Caco-2 (cell line): ENCODE results near the gene GFAP. TPM values are rescaled to one million over a fixed set of nuclear protein-coding genes. Genes with fewer than 3 reads are reported as not detected.

ENCODE experiments used
- BruUV-seq: library from RNA; stranded (reverse); fragments of 400-500 nt; replicated peaks from 2 replicates; lab custom pipeline; 2021; lab: Mats Ljungman, UMichigan
- CTCF ChIA-PET: fragments of 300-600 bp; sonication (Branson Sonifier 250); formaldehyde crosslinking; loops from one replicate; lab custom pipeline; 2022; ENCODE audit warnings: antibody characterized with exemption; lab: Charles Lee
- POLR2A ChIA-PET: fragments of 300-600 bp; sonication (Branson Sonifier 250); formaldehyde crosslinking; loops from one replicate; lab custom pipeline; 2022; ENCODE audit warnings: antibody characterized with exemption; lab: Charles Lee
- DNase-seq, 2 experiments: peaks; one replicate each; pipeline versions ENCODE4 v3.0.0 to v3.0.0-alpha.2; 2020 to 2022
- H3K27me3 ChIP-seq: replicated peaks from 2 replicates; pipeline ENCODE4 v1.6.0; 2011; ENCODE audit warnings: low read length; ENCODE audit not compliant: control insufficient read depth, insufficient read depth
- H3K36me3 ChIP-seq: 2 replicates; pipeline ENCODE4 v1.5.1; 2011; ENCODE audit warnings: low read length; ENCODE audit not compliant: control insufficient read depth, insufficient read depth
- H3K4me1 ChIP-seq: fragments of 250-450 bp; sonication (Bioruptor Pico); 2 replicates; pipeline ENCODE4 v1.5.1; 2020; ENCODE audit warnings: mild to moderate bottlenecking
- H3K4me3 ChIP-seq: 2 replicates; pipeline ENCODE4 v1.5.1; 2011; ENCODE audit warnings: low read depth, mild to moderate bottlenecking, control low read depth, low read length
- H3K9me3 ChIP-seq: fragments of 250-450 bp; sonication (Bioruptor Pico); 2 replicates; pipeline ENCODE4 v1.5.1; 2020; ENCODE audit warnings: mild to moderate bottlenecking, moderate library complexity
- H3K27ac Mint-ChIP-seq: one replicate; pipeline ENCODE4 v1.8.0; 2022; ENCODE audit warnings: mixed read lengths; ENCODE audit not compliant: unreplicated experiment
- H3K27me3 Mint-ChIP-seq: one replicate; pipeline ENCODE4 v1.8.0; 2022; ENCODE audit warnings: mixed read lengths; ENCODE audit not compliant: insufficient read depth, unreplicated experiment
- H3K36me3 Mint-ChIP-seq: one replicate; pipeline ENCODE4 v1.8.0; 2022; ENCODE audit warnings: mild to moderate bottlenecking, mixed read lengths; ENCODE audit not compliant: insufficient read depth, unreplicated experiment
- H3K4me1 Mint-ChIP-seq: one replicate; pipeline ENCODE4 v1.8.0; 2022; ENCODE audit warnings: low read depth, mixed read lengths; ENCODE audit not compliant: unreplicated experiment
- H3K4me3 Mint-ChIP-seq: one replicate; pipeline ENCODE4 v1.8.0; 2022; ENCODE audit warnings: mild to moderate bottlenecking, moderate library complexity, mixed read lengths; ENCODE audit not compliant: unreplicated experiment
- H3K9me3 Mint-ChIP-seq: one replicate; pipeline ENCODE4 v1.8.0; 2022; ENCODE audit warnings: mixed read lengths; ENCODE audit not compliant: unreplicated experiment
- CTCF ChIP-seq, 2 experiments: fragments of 200-600 bp in 1 of 2; IDR thresholded peaks; 1 replicate in 1 of 2; 2 replicates in 1 of 2; pipeline versions ENCODE4 v1.5.1 to v1.8.0; 2011 to 2022; ENCODE audit warnings: antibody characterized with exemption in 1 of 2, control low read depth in 1 of 2, inconsistent platforms in 1 of 2, low read depth in 1 of 2, low read length in 1 of 2, mild to moderate bottlenecking in 1 of 2, moderate library complexity in 1 of 2; ENCODE audit not compliant: insufficient read depth in 1 of 2, severe bottlenecking in 1 of 2, unreplicated experiment in 1 of 2
- intact Hi-C: fragments of 100-400 bp; cut with micrococcal nuclease; formaldehyde crosslinking; loops from one replicate; pipeline ENCODE4 v1.10.0; 2022; ENCODE audit not compliant: unreplicated experiment
- total RNA-seq: library from RNA; stranded (reverse); gene quantifications from 2 replicates; pipeline ENCODE4 v1.2.3, GENCODE V29; 2022

The GFAP gene
- total RNA-seq, 1 experiment from 2014 or later = not detected

GRCh38 chr17:44941712-44942331 is 26.5 kb upstream of the GFAP start:
- POLR2A ChIA-PET = interaction anchor here (0.5 kb wide), 1 partner anchor 417 kb away, joined by 5 read pairs; no protein-coding TSS in a partner anchor
- H3K9me3 ChIP-seq = no peaks in the 10 kb centered on the region; the same call in 1 of the 2 replicates
- no peaks in the 10 kb centered on the region; the same call in 1 of the 2 replicates for H3K36me3 ChIP-seq
- H3K27me3 ChIP-seq = no peaks in the 10 kb centered on the region
- peaks cover 30% of the 10 kb centered on the region for H3K4me1 ChIP-seq
- H3K4me1 Mint-ChIP-seq = peaks cover 36% of the 10 kb centered on the region
- no peak for TF ChIP-seq CTCF (IDR thresholded peaks at IDR 0.05; ENCODE audit: insufficient read depth in 1 of 2, low read depth in 1 of 2, low read length in 1 of 2, severe bottlenecking in 1 of 2, unreplicated experiment in 1 of 2)
- H3K9me3 Mint-ChIP-seq = no peaks in the 10 kb centered on the region
- peak overlapping the region; percentile 91 for H3K27ac Mint-ChIP-seq
- H3K4me3 ChIP-seq = no peak overlapping the region
- DNase-seq = peak; percentile 47 to 58
- peak overlapping the region; percentile 22 for H3K4me3 Mint-ChIP-seq
- BruUV-seq = no TSS peak
- intact Hi-C loops = no loop called here
- H3K36me3 Mint-ChIP-seq = peaks cover 75% of the 10 kb centered on the region
- CTCF ChIA-PET = interaction anchor here (0.7 to 2.0 kb wide), 2 partner anchors 21 to 24 kb away, joined by 4 to 5 read pairs; no protein-coding TSS in a partner anchor
- H3K27me3 Mint-ChIP-seq = no peaks in the 10 kb centered on the region

- POLR2A ChIA-PET = interaction anchor here (0.6 to 0.8 kb wide), 2 partner anchors 71 to 120 kb away, joined by 4 to 8 read pairs; no protein-coding TSS in a partner anchor
- Mint-ChIP-seq H3K4me1 (peaks cover 36% of the 10 kb centered on the region), H3K27ac (peak overlapping the region; percentile 91), H3K27me3 (no peaks in the 10 kb centered on the region), H3K36me3 (peaks cover 79% of the 10 kb centered on the region), H3K9me3 (no peaks in the 10 kb centered on the region), H3K4me3 (peak overlapping the region; percentile 56)
- Histone ChIP-seq H3K4me1 (peaks cover 30% of the 10 kb centered on the region), H3K4me3 (no peak overlapping the region), H3K36me3 (no peaks in the 10 kb centered on the region; the same call in 1 of the 2 replicates), H3K9me3 (no peaks in the 10 kb centered on the region; the same call in 1 of the 2 replicates), H3K27me3 (no peaks in the 10 kb centered on the region)
- no peak for DNase-seq
- no peak for TF ChIP-seq CTCF (IDR thresholded peaks at IDR 0.05; ENCODE audit: insufficient read depth in 1 of 2, low read depth in 1 of 2, low read length in 1 of 2, severe bottlenecking in 1 of 2, unreplicated experiment in 1 of 2)
- CTCF ChIA-PET = interaction anchor here (0.5 to 1.4 kb wide), 2 partner anchors 12 to 27 kb away, joined by 3 to 5 read pairs; partner anchors contain the start of gene C1QL1
- intact Hi-C loops = no loop called here
- TSS peak; percentile 80 for BruUV-seq
Observed at GRCh38 chr17:44940768-44941167, 25.5 kb upstream of the GFAP start.

- Mint-ChIP-seq H3K27me3 (no peaks in the 10 kb centered on the region), H3K9me3 (no peaks in the 10 kb centered on the region), H3K36me3 (peaks cover 82% of the 10 kb centered on the region), H3K27ac (peak overlapping the region; percentile 91), H3K4me1 (peaks cover 36% of the 10 kb centered on the region), H3K4me3 (peak overlapping the region; percentile 56)
- intact Hi-C loops = no loop called here
- peak; percentile 66 to 67 for DNase-seq
- H3K4me1 ChIP-seq = peaks cover 30% of the 10 kb centered on the region
- no peaks in the 10 kb centered on the region for H3K27me3 ChIP-seq
- ChIA-PET POLR2A (interaction anchor here (0.6 to 0.8 kb wide), 2 partner anchors 71 to 120 kb away, joined by 4 to 8 read pairs; no protein-coding TSS in a partner anchor), CTCF (interaction anchor here (0.6 to 1.4 kb wide), 2 partner anchors 13 to 43 kb away, joined by 5 read pairs; no protein-coding TSS in a partner anchor)
- H3K36me3 ChIP-seq = no peaks in the 10 kb centered on the region; the same call in 1 of the 2 replicates
- H3K4me3 ChIP-seq = no peak overlapping the region
- no TSS peak for BruUV-seq
- TF ChIP-seq CTCF (IDR thresholded peaks at IDR 0.05; ENCODE audit: insufficient read depth in 1 of 2, low read depth in 1 of 2, low read length in 1 of 2, severe bottlenecking in 1 of 2, unreplicated experiment in 1 of 2) = no peak
- H3K9me3 ChIP-seq = no peaks in the 10 kb centered on the region; the same call in 1 of the 2 replicates
Observed at GRCh38 chr17:44940317-44940716, 25.0 kb upstream of the GFAP start.
